DND-41 (cell line): Measurements from ENCODE around the gene POU2AF1.
A peak's percentile ranks its signal among the peaks of the same experiment; 100 is the strongest.

Source experiments
- ATAC-seq: fragments of 200-7000 bp; cut with Tn5 transposase; 3 replicates; pipeline ENCODE4 v1.9.1; 2021; ENCODE audit warnings: low read depth; ENCODE audit not compliant: insufficient read depth
- DNase-seq: peaks from one replicate; pipeline ENCODE4 v3.0.0-alpha.2; 2020
- H2AFZ ChIP-seq: 2 replicates; pipeline ENCODE4 v1.6.0; 2012; ENCODE audit warnings: low read depth, low read length
- H3K27ac ChIP-seq: 2 replicates; pipeline ENCODE4 v1.5.1; 2012; ENCODE audit warnings: low read length, inconsistent platforms
- H3K27me3 ChIP-seq: fragments of 200-600 bp; sonication (generic); 2 replicates; pipeline ENCODE4 v1.6.0; 2012; ENCODE audit warnings: low read length, mild to moderate bottlenecking, inconsistent platforms; ENCODE audit not compliant: insufficient read depth, poor library complexity
- H3K36me3 ChIP-seq: 2 replicates; pipeline ENCODE4 v1.5.1; 2012; ENCODE audit warnings: low read length, inconsistent platforms; ENCODE audit not compliant: insufficient read depth
- H3K4me1 ChIP-seq: 2 replicates; pipeline ENCODE4 v1.5.1; 2012; ENCODE audit warnings: mild to moderate bottlenecking, low read length; ENCODE audit not compliant: insufficient read depth
- H3K4me2 ChIP-seq: 2 replicates; pipeline ENCODE4 v1.6.0; 2012; ENCODE audit warnings: mild to moderate bottlenecking, moderate library complexity, low read length, inconsistent platforms; ENCODE audit not compliant: insufficient read depth
- H3K4me3 ChIP-seq, 2 experiments: fragments of 200-600 bp in 1 of 2; shearing (Covaris generic) in 1 of 2; 2 replicates each; pipeline ENCODE4 v1.5.1; 2012 to 2016; ENCODE audit warnings: inconsistent platforms in 2 of 2, low read length in 2 of 2, mild to moderate bottlenecking in 2 of 2, low read depth in 1 of 2, moderate library complexity in 1 of 2
- H3K79me2 ChIP-seq: 2 replicates; pipeline ENCODE4 v1.6.0; 2012; ENCODE audit warnings: low read length, inconsistent platforms; ENCODE audit not compliant: insufficient read depth
- H3K9ac ChIP-seq: 2 replicates; pipeline ENCODE4 v1.6.0; 2012; ENCODE audit warnings: low read depth, mild to moderate bottlenecking, inconsistent platforms, low read length, moderate library complexity
- H3K9me3 ChIP-seq: 2 replicates; pipeline ENCODE4 v1.5.1; 2012; ENCODE audit warnings: low read length, moderate library complexity, mild to moderate bottlenecking, inconsistent platforms; ENCODE audit not compliant: insufficient read depth, severe bottlenecking
- H4K20me1 ChIP-seq: 2 replicates; pipeline ENCODE4 v1.6.0; 2012; ENCODE audit warnings: low read length; ENCODE audit not compliant: insufficient read depth
- CTCF ChIP-seq: IDR thresholded peaks from 2 replicates; pipeline ENCODE4 v1.5.1; 2012; ENCODE audit warnings: borderline replicate concordance, low read length, moderate library complexity, mild to moderate bottlenecking; ENCODE audit not compliant: poor library complexity, severe bottlenecking; ENCODE audit errors: extremely low read depth
- EZH2 ChIP-seq: IDR thresholded peaks from 3 replicates; pipeline ENCODE4 v1.6.1; 2012; ENCODE audit warnings: borderline replicate concordance, low read depth, mild to moderate bottlenecking, moderate library complexity, low read length, inconsistent platforms; ENCODE audit not compliant: severe bottlenecking

The POU2AF1 gene

GRCh38 chr11:111419641-111420327 is 40.7 kb upstream of the POU2AF1 start:
- Histone ChIP-seq H3K4me1 (peaks cover 49% of the 10 kb centered on the region), H3K79me2 (no peaks in the 10 kb centered on the region), H3K27me3 (no peaks in the 10 kb centered on the region), H3K4me3 (no peak overlapping the region), H3K9me3 (no peaks in the 10 kb centered on the region), H3K36me3 (no peaks in the 10 kb centered on the region), H3K27ac (peak overlapping the region; percentile 45; the same call in 1 of the 2 replicates), H4K20me1 (no peaks in the 10 kb centered on the region), H3K4me2 (no peak overlapping the region), H3K9ac (no peak overlapping the region), H2AFZ (no peak overlapping the region)
- DNase-seq (no peak), ATAC-seq (no peak)
- TF ChIP-seq EZH2 (no peak), CTCF (no peak)

DNA sequence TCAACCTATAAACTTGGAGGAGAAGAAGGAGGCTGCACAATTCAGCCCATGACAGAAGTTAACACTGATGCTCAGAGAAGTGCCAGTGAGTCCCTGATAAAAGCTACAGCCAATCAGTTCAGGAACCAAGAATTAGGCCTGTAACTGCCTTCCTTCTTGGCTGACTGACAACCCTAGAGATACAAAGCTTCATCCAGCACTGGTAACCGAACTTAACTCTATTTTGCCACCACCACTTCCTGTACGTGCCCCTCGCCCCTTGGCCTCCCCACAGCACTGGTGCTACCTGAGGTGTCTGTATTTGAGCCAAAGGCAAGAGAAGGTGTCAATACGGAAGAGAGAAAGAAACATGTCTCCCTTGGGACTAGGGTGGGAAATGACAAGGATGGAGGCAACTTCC is 40.1 kb upstream of the POU2AF1 start:
- Histone ChIP-seq H3K4me2 (no peak overlapping the region), H3K4me1 (peaks cover 55% of the 10 kb centered on the region)
- ATAC-seq = peak; percentile 50

DNA sequence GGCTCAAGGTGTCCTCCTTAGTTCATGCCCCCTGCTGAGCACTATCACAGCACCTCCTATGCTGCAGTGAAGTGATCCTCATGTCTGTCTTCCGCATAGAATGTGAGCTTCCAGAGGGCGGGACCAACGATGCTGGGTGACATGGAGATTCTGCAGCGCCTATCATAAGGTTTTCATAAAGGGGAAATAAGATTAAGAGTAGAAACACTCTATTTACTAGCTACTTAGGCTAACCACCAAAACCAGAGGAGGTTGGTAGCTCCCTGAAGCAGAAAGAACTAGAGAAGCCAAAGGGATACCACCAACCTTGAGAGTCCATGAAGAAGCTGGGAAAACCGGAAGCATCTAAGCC is 39.3 kb upstream of the POU2AF1 start:
- Histone ChIP-seq H3K9ac (no peak overlapping the region), H3K9me3 (no peaks in the 10 kb centered on the region), H3K27ac (peak overlapping the region; percentile 45), H4K20me1 (no peaks in the 10 kb centered on the region), H3K4me3 (no peak overlapping the region), H3K4me2 (no peak overlapping the region), H2AFZ (no peak overlapping the region), H3K36me3 (no peaks in the 10 kb centered on the region), H3K4me1 (peaks cover 60% of the 10 kb centered on the region), H3K79me2 (no peaks in the 10 kb centered on the region), H3K27me3 (no peaks in the 10 kb centered on the region)
- DNase-seq (no peak), ATAC-seq (no peak)
- TF ChIP-seq EZH2 (no peak), CTCF (no peak)

More for the DNA sequence above, 40.1 kb upstream of the POU2AF1 start:
- TF ChIP-seq CTCF = no peak
- TF ChIP-seq EZH2 = no peak
- Histone ChIP-seq H2AFZ (no peak overlapping the region), H4K20me1 (no peaks in the 10 kb centered on the region), H3K27ac (peak overlapping the region; percentile 45), H3K4me3 (no peak overlapping the region), H3K79me2 (no peaks in the 10 kb centered on the region), H3K36me3 (no peaks in the 10 kb centered on the region), H3K9ac (no peak overlapping the region), H3K9me3 (no peaks in the 10 kb centered on the region), H3K27me3 (no peaks in the 10 kb centered on the region)
- DNase-seq = peak; percentile 54
